H1 (cell line): ENCODE measurements around the gene SYNDIG1. TPM values are rescaled to one million over a fixed set of nuclear protein-coding genes. Genes with fewer than 3 reads are reported as not detected.
A peak's percentile ranks its signal among the peaks of the same experiment; 100 is the strongest.

Experiments
- CTCF ChIA-PET: fragments of 300-600 bp; sonication (Branson Sonifier 250); formaldehyde crosslinking; loops from one replicate; lab custom pipeline; 2021; ENCODE audit not compliant: partially characterized antibody; lab: Charles Lee
- POLR2A ChIA-PET: fragments of 300-600 bp; sonication (Branson Sonifier 250); formaldehyde crosslinking; loops from one replicate; lab custom pipeline; 2021; ENCODE audit warnings: inconsistent platforms; ENCODE audit not compliant: partially characterized antibody; lab: Charles Lee
- DNase-seq, 2 experiments: peaks; one replicate each; pipeline versions ENCODE4 v3.0.0 to v3.0.0-alpha.2; 2010 to 2022; ENCODE audit warnings: low spot score in 2 of 2, low read depth in 1 of 2, mixed read lengths in 1 of 2
- FAIRE-seq: peaks from 2 replicates; lab custom pipeline; 2011; peaks lifted over from hg19 to GRCh38; lab: Jason Lieb, UNC
- H2AFZ ChIP-seq: 2 replicates; pipeline ENCODE4 v1.8.1; 2012; ENCODE audit warnings: low read length, inconsistent platforms
- H2AK5ac ChIP-seq: 2 replicates; pipeline ENCODE4 v1.6.1; 2013; ENCODE audit warnings: low read depth, low read length
- H2BK120ac ChIP-seq: replicated peaks from 2 replicates; pipeline ENCODE3; 2013; ENCODE audit warnings: low read depth, low read length, inconsistent platforms
- H2BK12ac ChIP-seq: 2 replicates; pipeline ENCODE4 v1.6.1; 2013; ENCODE audit warnings: low read depth, low read length
- H2BK15ac ChIP-seq: 2 replicates; pipeline ENCODE4 v1.6.1; 2013; ENCODE audit warnings: low read length
- H2BK20ac ChIP-seq: 2 replicates; pipeline ENCODE4 v1.6.1; 2013; ENCODE audit warnings: low read length
- H2BK5ac ChIP-seq: 2 replicates; pipeline ENCODE4 v1.6.1; 2013; ENCODE audit warnings: low read depth, low read length
- H3K14ac ChIP-seq: 2 replicates; pipeline ENCODE4 v1.6.1; 2013; ENCODE audit warnings: inconsistent platforms; ENCODE audit not compliant: insufficient read length
- H3K18ac ChIP-seq: 2 replicates; pipeline ENCODE4 v1.6.1; 2013; ENCODE audit warnings: low read length; ENCODE audit errors: extremely low read depth
- H3K23ac ChIP-seq: 2 replicates; pipeline ENCODE4 v1.6.1; 2013; ENCODE audit warnings: inconsistent platforms; ENCODE audit not compliant: insufficient read length
- H3K23me2 ChIP-seq: 2 replicates; pipeline ENCODE4 v1.6.1; 2013; ENCODE audit warnings: low read depth, low read length
- H3K27ac ChIP-seq: 2 replicates; pipeline ENCODE4 v1.6.1; 2011; ENCODE audit warnings: low read depth, low read length, inconsistent platforms
- H3K27me3 ChIP-seq, 4 experiments: replicated peaks in 1 of 4; 1 replicate in 1 of 4; 2 replicates in 3 of 4; pipeline versions ENCODE4 v1.6.1 to v1.8.1; 2011 to 2013; ENCODE audit warnings: low read length in 3 of 4, mild to moderate bottlenecking in 3 of 4, inconsistent platforms in 2 of 4, mixed read lengths in 2 of 4, moderate library complexity in 1 of 4; ENCODE audit not compliant: control insufficient read depth in 3 of 4, insufficient read depth in 3 of 4; ENCODE audit errors: extremely low read depth in 1 of 4
- H3K36me3 ChIP-seq, 4 experiments: 2 replicates each; pipeline versions ENCODE4 v1.6.1 to v1.8.1; 2011 to 2013; ENCODE audit warnings: mild to moderate bottlenecking in 4 of 4, low read length in 3 of 4, moderate library complexity in 2 of 4, control low read depth in 1 of 4, inconsistent platforms in 1 of 4; ENCODE audit not compliant: insufficient read depth in 4 of 4, control insufficient read depth in 2 of 4
- H3K4ac ChIP-seq: replicated peaks from 2 replicates; pipeline ENCODE3; 2013; ENCODE audit warnings: low read length, low read depth, mixed read lengths, inconsistent platforms; ENCODE audit not compliant: insufficient read length
- H3K4me1 ChIP-seq, 4 experiments: replicated peaks in 1 of 4; 1 replicate in 1 of 4; 2 replicates in 3 of 4; pipeline versions ENCODE4 v1.6.1 to v1.8.1; 2011 to 2013; ENCODE audit warnings: low read length in 3 of 4, inconsistent platforms in 2 of 4, mixed read lengths in 1 of 4; ENCODE audit not compliant: insufficient read depth in 4 of 4, control insufficient read depth in 3 of 4
- H3K4me2 ChIP-seq, 2 experiments: 2 replicates each; pipeline versions ENCODE4 v1.6.1 to v1.8.1; 2011 to 2013; ENCODE audit warnings: low read depth in 2 of 2, low read length in 2 of 2, control low read depth in 1 of 2, inconsistent platforms in 1 of 2, mild to moderate bottlenecking in 1 of 2; ENCODE audit not compliant: insufficient read depth in 1 of 2
- H3K4me3 ChIP-seq, 4 experiments: fragments of 200-600, 300-600 bp in 1 of 4; sonication (generic), shearing (Covaris generic), sonication (Bioruptor Twin) in 1 of 4; 2 replicates each; pipeline versions ENCODE4 v1.5.1 to v1.8.1; 2011 to 2016; ENCODE audit warnings: low read length in 4 of 4, low read depth in 3 of 4, control low read depth in 2 of 4, inconsistent platforms in 2 of 4, mild to moderate bottlenecking in 2 of 4, mixed read lengths in 1 of 4, moderate library complexity in 1 of 4; ENCODE audit not compliant: insufficient read depth in 2 of 4; ENCODE audit errors: extremely low read depth in 1 of 4
- H3K56ac ChIP-seq: replicated peaks from 2 replicates; pipeline ENCODE3; 2013; ENCODE audit warnings: low read depth, mild to moderate bottlenecking, mixed read lengths, low read length, inconsistent platforms; ENCODE audit not compliant: insufficient read length
- H3K79me1 ChIP-seq: 2 replicates; pipeline ENCODE4 v1.6.1; 2013; ENCODE audit warnings: low read depth, low read length, control low read depth
- H3K79me2 ChIP-seq, 2 experiments: 2 replicates each; pipeline versions ENCODE4 v1.6.1 to v1.8.1; 2012 to 2013; ENCODE audit warnings: low read length in 2 of 2, mild to moderate bottlenecking in 2 of 2, inconsistent platforms in 1 of 2; ENCODE audit not compliant: insufficient read depth in 2 of 2, control insufficient read depth in 1 of 2
- H3K9ac ChIP-seq, 4 experiments: replicated peaks in 1 of 4; 1 replicate in 1 of 4; 2 replicates in 3 of 4; pipeline versions ENCODE4 v1.6.1 to v1.8.1; 2011 to 2013; ENCODE audit warnings: low read depth in 3 of 4, low read length in 3 of 4, control low read depth in 2 of 4, mild to moderate bottlenecking in 2 of 4, moderate library complexity in 2 of 4, inconsistent platforms in 1 of 4; ENCODE audit errors: extremely low read depth in 1 of 4
- H3K9me3 ChIP-seq, 2 experiments: 2 replicates each; pipeline versions ENCODE4 v1.6.1 to v1.8.1; 2012 to 2013; ENCODE audit warnings: mild to moderate bottlenecking in 2 of 2, moderate library complexity in 2 of 2, control low read depth in 1 of 2, inconsistent platforms in 1 of 2, low read depth in 1 of 2, low read length in 1 of 2, mixed read lengths in 1 of 2; ENCODE audit not compliant: insufficient read depth in 2 of 2
- H4K20me1 ChIP-seq, 2 experiments: replicated peaks in 1 of 2; 2 replicates each; pipeline versions ENCODE3 to v1.8.1; 2011 to 2013; ENCODE audit warnings: inconsistent platforms in 2 of 2, low read length in 2 of 2, mild to moderate bottlenecking in 1 of 2; ENCODE audit not compliant: insufficient read depth in 2 of 2, control insufficient read depth in 1 of 2
- H4K5ac ChIP-seq: 2 replicates; pipeline ENCODE4 v1.6.1; 2013; ENCODE audit warnings: low read length, low read depth, mixed read lengths, inconsistent platforms; ENCODE audit not compliant: insufficient read length
- H4K8ac ChIP-seq: 2 replicates; pipeline ENCODE4 v1.8.0; 2013; ENCODE audit warnings: mild to moderate bottlenecking, moderate library complexity, low read length, inconsistent platforms; ENCODE audit not compliant: insufficient read depth; ENCODE audit errors: extremely low read depth
- H4K91ac ChIP-seq: replicated peaks from 2 replicates; pipeline ENCODE3; 2013; ENCODE audit warnings: low read length, mixed read lengths, inconsistent platforms; ENCODE audit not compliant: insufficient read length
- EZH2 ChIP-seq: fragments of 200-600 bp; sonication (generic); IDR thresholded peaks from 2 replicates; pipeline ENCODE4 v1.7.1; 2012; ENCODE audit warnings: low read depth, mild to moderate bottlenecking, moderate library complexity, low read length, inconsistent platforms; ENCODE audit not compliant: severe bottlenecking
- PHF8 ChIP-seq: fragments of 200-600 bp; sonication (generic); conservative IDR thresholded peaks from 2 replicates; pipeline ENCODE4 v1.7.1; 2012; ENCODE audit warnings: low read depth, mild to moderate bottlenecking, inconsistent platforms, low read length, moderate library complexity
- SP4 ChIP-seq: IDR thresholded peaks from 2 replicates; pipeline ENCODE4 v1.6.1; 2012; ENCODE audit warnings: low read length, inconsistent platforms
- TAF7 ChIP-seq: optimal IDR thresholded peaks from 2 replicates; pipeline ENCODE3; 2011; ENCODE audit warnings: low read depth, mild to moderate bottlenecking, inconsistent platforms, low read length, moderate library complexity, borderline replicate concordance
- TCF12 ChIP-seq: IDR thresholded peaks from 2 replicates; pipeline ENCODE4 v1.6.1; 2011; ENCODE audit warnings: low read depth, mild to moderate bottlenecking, low read length
- WGBS, 2 experiments: shearing (Covaris generic) in 1 of 2; methylation state at CpG; one replicate each; pipeline versions ENCODE4 v1.1.6 to v1.1.7; 2013 to 2015; ENCODE audit warnings: low lambda C conversion rate in 2 of 2, mixed read lengths in 2 of 2, inconsistent platforms in 1 of 2, low coverage in 1 of 2, missing lambda C conversion rate in 1 of 2; ENCODE audit not compliant: insufficient replicate concordance in 2 of 2, insufficient coverage in 1 of 2, insufficient read length in 1 of 2; ENCODE audit errors: extremely low coverage in 1 of 2, missing lambda C conversion rate in 1 of 2; 5-methylcytosine and 5-hydroxymethylcytosine counted together
- polyA plus RNA-seq, 7 experiments: library from polyadenylated mRNA; depleted of rRNA in 3 of 7; stranded (reverse) in 5 of 7; unstranded in 2 of 7; fragments of >200 nt in 5 of 7; fragments of 200-250 nt in 2 of 7; gene quantifications; 1 replicate in 5 of 7; 2 replicates in 1 of 7; 4 replicates in 1 of 7; pipeline versions ENCODE4 v1.2.1 to v1.2.3, GENCODE V29; 2011 to 2013; ENCODE audit warnings: missing spikeins in 2 of 7, mixed read lengths in 2 of 7
- total RNA-seq: library from RNA; stranded (reverse); fragmentation: NEBNext Ultra II Directional; extraction: Animal tissue kit (Norgen Biotek cat#: 25700); gene quantifications from 2 replicates; pipeline ENCODE4 v1.2.1, GENCODE V29; 2021
- TF ChIP-seq, protein P1 (sequence below), 3 experiments: IDR thresholded peaks; 1 replicate in 2 of 3; 2 replicates in 1 of 3; pipeline versions ENCODE4 v1.5.1 to v1.6.1; 2011; ENCODE audit warnings: low read length in 3 of 3, mild to moderate bottlenecking in 3 of 3, inconsistent platforms in 2 of 3, low read depth in 1 of 3, moderate library complexity in 1 of 3; ENCODE audit not compliant: insufficient read depth in 1 of 3; ENCODE audit errors: control extremely low read depth in 1 of 3
- TF ChIP-seq, protein P2 (sequence below): IDR thresholded peaks from 2 replicates; pipeline ENCODE4 v1.6.1; 2011; ENCODE audit warnings: low read depth, mild to moderate bottlenecking, low read length; ENCODE audit not compliant: insufficient read depth

SYNDIG1 gene
- total and polyA plus RNA-seq, 2 of the 8 experiments (the other 6 are each of a cell fraction or from before 2014, with no cell fraction given) = 6.5 to 7.8 TPM

DNA sequence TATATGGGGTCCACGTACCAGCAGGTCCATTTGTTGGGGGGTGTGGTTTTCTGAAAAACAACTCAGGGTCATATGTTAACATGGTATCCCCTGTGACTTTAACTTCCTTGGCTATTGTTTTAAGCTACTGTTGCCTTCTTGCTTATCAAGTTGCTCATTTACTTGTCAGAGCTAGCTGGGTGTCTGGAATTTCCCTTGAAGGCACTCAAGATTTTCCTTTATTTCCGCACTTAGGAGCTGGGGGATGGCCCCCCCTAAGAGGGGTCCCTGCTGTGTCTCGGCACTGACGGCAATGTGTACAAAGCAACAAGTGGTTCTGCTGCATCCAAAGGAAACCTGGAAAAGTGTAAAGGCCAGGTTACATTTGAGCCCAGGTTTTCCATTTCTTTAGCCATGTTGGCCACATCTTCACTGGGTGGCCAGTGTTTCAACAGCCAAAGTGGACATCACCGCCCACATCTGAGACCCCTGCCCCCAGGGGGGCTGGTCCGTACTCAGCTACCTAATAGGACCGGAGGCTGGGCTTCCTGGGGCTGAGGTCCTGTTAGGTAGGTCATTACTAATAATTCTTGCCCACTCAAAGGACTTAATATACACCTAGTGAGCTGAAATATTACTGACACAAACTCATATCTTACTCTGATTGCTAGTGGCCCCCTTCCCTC is 24.8 kb upstream of the SYNDIG1 start:
- no peak overlapping the region for H4K5ac ChIP-seq
- H3K4ac ChIP-seq = no peak overlapping the region
- peak overlapping the region; percentile 74; the same call in 1 of the 2 replicates for H2BK5ac ChIP-seq
- H3K18ac ChIP-seq = peak overlapping the region; percentile 42; the same call in 1 of the 2 replicates
- no peaks in the 10 kb centered on the region for H3K23me2 ChIP-seq
- no peak overlapping the region for H3K9ac ChIP-seq
- H2AK5ac ChIP-seq = no peak overlapping the region
- peak overlapping the region; percentile 69; the same call in 1 of the 2 replicates for H2BK12ac ChIP-seq
- no peaks in the 10 kb centered on the region for H4K20me1 ChIP-seq
- H3K4me3 ChIP-seq = no peak overlapping the region
- H4K91ac ChIP-seq = peak overlapping the region; percentile 7
- H3K27me3 ChIP-seq = no peaks in the 10 kb centered on the region
- no peak overlapping the region for H2BK15ac ChIP-seq
- no peak for DNase-seq
- H3K79me2 ChIP-seq = no peaks in the 10 kb centered on the region
- peaks cover 19 to 36% (median 24%) of the 10 kb centered on the region in 4 experiments; a peak in 6 of 7 replicates for H3K4me1 ChIP-seq
- H3K56ac ChIP-seq = no peak overlapping the region
- H3K4me2 ChIP-seq = peak overlapping the region in 1 of 2 experiments; percentile 2; a peak in 1 of 4 replicates
- no peaks in the 10 kb centered on the region for H3K9me3 ChIP-seq
- no peak overlapping the region for H3K14ac ChIP-seq
- no peak overlapping the region for H4K8ac ChIP-seq
- H3K36me3 ChIP-seq = no peaks in the 10 kb centered on the region; a peak in 1 of 8 replicates
- H2BK20ac ChIP-seq = peak overlapping the region; percentile 97
- TF ChIP-seq SP4 (no peak), PHF8 (no peak), TAF7 (no peak), TCF12 (no peak), EZH2 (no peak)
- TF ChIP-seq, protein P1, sequence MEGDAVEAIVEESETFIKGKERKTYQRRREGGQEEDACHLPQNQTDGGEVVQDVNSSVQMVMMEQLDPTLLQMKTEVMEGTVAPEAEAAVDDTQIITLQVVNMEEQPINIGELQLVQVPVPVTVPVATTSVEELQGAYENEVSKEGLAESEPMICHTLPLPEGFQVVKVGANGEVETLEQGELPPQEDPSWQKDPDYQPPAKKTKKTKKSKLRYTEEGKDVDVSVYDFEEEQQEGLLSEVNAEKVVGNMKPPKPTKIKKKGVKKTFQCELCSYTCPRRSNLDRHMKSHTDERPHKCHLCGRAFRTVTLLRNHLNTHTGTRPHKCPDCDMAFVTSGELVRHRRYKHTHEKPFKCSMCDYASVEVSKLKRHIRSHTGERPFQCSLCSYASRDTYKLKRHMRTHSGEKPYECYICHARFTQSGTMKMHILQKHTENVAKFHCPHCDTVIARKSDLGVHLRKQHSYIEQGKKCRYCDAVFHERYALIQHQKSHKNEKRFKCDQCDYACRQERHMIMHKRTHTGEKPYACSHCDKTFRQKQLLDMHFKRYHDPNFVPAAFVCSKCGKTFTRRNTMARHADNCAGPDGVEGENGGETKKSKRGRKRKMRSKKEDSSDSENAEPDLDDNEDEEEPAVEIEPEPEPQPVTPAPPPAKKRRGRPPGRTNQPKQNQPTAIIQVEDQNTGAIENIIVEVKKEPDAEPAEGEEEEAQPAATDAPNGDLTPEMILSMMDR (IDR thresholded peaks at IDR 0.05; ENCODE audit: control extremely low read depth in 1 of 3, insufficient read depth in 1 of 3, low read depth in 1 of 3, low read length in 3 of 3) = no peak
- TF ChIP-seq, protein P2, sequence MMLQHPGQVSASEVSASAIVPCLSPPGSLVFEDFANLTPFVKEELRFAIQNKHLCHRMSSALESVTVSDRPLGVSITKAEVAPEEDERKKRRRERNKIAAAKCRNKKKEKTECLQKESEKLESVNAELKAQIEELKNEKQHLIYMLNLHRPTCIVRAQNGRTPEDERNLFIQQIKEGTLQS = no peak
- H3K27ac ChIP-seq = no peak overlapping the region
- H2BK120ac ChIP-seq = no peak overlapping the region
- FAIRE-seq = no peak
- no peaks in the 10 kb centered on the region for H3K79me1 ChIP-seq
- POLR2A ChIA-PET = no interaction called here
- H3K23ac ChIP-seq = no peak overlapping the region
- WGBS, 2 experiments = 71% methylated on average over 7 of the region's 7 CpGs; no CpG with 5 or more reads in 1 of the 2 experiments
- H2AFZ ChIP-seq = no peak overlapping the region
- CTCF ChIA-PET = interaction anchor here (0.6 to 2.7 kb wide), 5 partner anchors 20 to 337 kb away, joined by 3 to 9 read pairs (median 3); no protein-coding TSS in a partner anchor
